GM15510 (cell line): ENCODE measurements around the gene PDCD1.

ENCODE experiments used
- POLR2A ChIP-seq: IDR thresholded peaks from 3 replicates; pipeline ENCODE4 v1.6.1; 2011; ENCODE audit warnings: borderline replicate concordance; ENCODE audit not compliant: insufficient read length; ENCODE audit errors: extremely low read depth

PDCD1 gene

DNA sequence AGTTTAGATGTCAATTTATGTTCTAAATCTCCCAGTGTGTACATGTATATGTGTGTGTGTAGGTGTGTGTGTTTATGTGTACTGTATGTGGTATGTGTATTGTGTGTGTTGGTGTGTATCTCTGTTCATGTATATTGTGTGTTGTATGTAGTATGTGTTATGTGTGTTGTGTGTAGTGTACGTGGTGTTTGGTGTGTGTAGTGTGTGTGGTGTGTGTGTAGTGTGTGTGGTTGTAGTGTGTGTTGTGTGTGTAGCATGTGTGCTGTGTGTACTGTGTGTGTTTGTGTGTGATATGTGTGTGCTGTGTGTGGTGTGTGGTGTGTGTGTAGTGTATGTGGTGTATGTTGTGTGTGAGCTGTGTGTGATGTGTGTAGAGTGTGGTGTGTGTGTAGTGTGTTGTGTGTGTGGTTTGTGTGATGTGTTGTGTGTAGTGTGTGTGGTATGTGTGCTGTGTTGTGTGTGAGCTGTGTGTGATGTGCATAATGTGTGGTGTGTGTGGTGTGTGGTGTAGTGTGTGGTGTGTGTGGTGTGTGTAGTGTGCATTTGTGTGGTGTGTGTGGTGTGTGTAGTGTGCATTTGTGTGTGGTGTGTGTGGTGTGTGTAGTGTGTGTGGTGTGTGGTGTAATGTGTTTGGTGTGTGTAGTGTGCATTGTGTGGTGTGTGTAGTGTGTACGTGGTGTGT lies 5.6 kb upstream of the PDCD1 start:
- no peak for TF ChIP-seq POLR2A

DNA sequence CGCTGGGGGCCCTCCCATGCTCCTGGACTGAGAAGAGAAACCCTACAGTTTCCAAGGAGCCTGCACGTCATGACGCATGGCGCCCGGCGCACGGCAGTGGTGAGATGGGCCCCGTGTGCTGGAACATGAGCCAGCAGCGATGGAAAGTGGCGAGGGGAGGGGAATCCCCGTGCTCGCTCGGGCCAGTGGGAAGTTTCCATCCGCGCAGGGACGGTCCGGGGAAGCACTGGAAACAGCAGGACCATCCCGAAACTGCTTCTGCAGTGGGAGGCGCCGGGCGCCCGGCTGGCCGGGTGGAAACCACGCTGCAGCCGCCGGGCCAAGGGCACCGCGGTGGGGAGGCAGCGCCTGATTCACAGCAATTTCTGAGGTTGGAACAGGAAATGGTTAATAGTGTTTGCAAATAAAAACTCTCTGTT lies 4.9 kb upstream of the PDCD1 start:
- no peak for TF ChIP-seq POLR2A

GRCh38 chr2:241862775-241863535 lies 4.3 kb upstream of the PDCD1 start:
- no peak for TF ChIP-seq POLR2A

- TF ChIP-seq POLR2A: no peak
Measured at GRCh38 chr2:241862093-241862492, 3.4 kb upstream of the PDCD1 start.

GRCh38 chr2:241861264-241861663 lies 2.6 kb upstream of the PDCD1 start:
- no peak for TF ChIP-seq POLR2A

- no peak for TF ChIP-seq POLR2A
Measured at GRCh38 chr2:241860184-241861078, 1.7 kb upstream of the PDCD1 start.

GRCh38 chr2:241859436-241860183 lies 916 bp upstream of the PDCD1 start:
- no peak for TF ChIP-seq POLR2A

DNA sequence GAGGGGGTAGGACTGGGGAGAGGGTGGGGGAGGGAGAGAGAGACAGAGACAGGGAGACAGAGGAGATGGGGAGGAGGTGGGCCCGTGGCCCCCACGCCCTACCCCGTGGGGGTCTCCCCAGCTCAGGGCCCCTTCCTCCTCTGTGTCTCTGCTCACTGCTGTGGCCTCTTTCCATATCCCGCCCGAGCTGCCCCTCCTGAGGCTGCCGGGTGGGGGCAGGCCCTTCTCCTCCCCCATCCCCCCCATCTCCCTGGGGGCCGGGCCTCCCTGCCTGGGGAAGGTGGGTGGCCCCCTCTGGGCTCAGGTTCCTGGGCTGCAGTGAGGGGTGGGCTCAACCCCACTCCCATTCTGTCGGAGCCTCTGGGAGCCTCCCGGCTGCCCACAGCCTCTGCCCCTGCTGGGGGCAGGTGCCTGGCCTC lies 332 bp upstream of the PDCD1 start:
- no peak for TF ChIP-seq POLR2A

DNA sequence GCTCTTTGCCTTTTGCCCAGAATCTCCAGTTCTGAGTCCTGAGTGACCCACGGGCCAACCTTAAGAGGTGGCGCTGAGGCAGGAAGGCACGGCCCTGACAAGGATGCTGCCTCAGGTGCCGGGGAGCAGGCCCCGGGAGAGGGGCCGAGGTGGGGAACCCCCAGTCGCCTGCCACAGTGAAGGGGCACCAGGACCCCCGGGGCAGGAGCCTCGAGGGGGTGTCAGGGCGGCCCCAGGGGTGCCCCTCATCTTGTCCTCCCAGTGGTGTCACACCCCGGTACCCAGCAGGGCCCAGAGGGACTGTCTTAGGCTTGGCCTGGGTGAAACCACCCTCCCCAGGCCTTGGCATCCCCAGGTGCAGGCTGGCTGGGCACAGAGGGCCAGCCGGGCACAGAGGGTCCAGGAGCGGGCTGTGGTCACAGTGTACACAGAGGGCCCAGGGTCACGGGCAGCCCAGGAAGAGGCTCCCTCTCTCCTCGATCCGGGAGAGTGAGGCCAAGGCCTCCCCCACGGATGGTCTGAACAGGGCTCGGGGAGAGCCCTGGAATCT lies 1.0 kb downstream of the PDCD1 start:
- no peak for TF ChIP-seq POLR2A

GRCh38 chr2:241857041-241857541 lies 1.6 kb downstream of the PDCD1 start:
- no peak for TF ChIP-seq POLR2A

GRCh38 chr2:241855888-241856422 lies 2.7 kb downstream of the PDCD1 start:
- TF ChIP-seq POLR2A: no peak

DNA sequence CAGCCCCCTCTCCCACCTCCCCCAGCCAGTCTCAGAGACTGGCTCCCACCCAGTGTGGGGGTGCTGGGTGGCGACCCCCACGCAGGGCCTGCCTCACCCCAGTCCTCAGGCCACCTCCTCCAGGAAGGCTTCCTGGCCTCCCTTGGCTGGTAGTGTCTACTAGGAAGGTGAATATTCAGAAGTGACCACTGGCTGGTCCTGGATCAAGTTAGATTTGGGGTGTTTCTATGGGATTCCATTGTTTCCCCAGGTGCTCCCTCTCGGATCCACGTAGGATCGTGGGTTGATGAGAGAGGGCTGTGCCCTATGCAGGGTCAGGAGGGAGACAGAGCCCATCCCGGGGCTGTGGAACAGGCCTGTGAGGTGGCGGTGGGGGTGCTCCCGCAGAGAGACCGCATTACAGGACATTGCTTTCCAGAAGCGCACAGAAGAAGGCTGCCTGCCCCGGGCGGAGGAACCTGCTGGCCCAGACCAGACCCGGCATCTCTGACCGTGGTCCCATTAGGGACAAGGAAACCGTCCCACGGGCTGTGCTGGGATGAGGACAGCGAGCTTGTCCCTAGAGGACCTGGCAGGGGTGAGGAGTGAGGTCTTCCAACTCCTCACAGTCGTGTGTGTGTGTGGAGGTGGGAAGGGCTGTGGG lies 3.3 kb downstream of the PDCD1 start:
- no peak for TF ChIP-seq POLR2A
